Stimulated activated CD4-positive, alpha-beta T cell treated with anti-CD3 and anti-CD28 coated beads, Interleukin-4, amount 100 ng/mL, for 24 hours (primary cell): ENCODE data around the gene ARHGAP15.

Experiments
- DNase-seq: peaks from one replicate; pipeline ENCODE4 v3.0.0-alpha.2; 2020

The ARHGAP15 gene

DNA sequence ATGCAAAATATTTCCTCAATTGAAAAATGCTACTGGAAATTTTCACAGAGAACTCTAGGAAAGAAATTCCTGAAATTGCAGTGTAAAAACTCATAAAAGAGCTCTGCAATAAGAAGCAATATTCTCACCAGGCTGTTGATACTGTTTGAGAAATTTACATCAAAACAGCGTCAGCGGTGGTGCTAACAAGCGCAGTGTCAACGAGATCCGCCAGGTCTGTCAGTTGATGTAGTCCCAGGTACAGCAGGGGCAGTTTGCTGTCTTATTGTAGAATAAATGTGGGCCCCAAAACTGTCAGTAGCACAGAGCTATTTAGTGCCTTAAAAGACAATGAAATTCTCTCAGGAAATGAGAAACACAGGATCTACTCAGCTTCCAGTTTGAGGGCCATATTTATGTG lies 611.2 kb downstream of the ARHGAP15 start:
- DNase-seq, result no peak

DNA sequence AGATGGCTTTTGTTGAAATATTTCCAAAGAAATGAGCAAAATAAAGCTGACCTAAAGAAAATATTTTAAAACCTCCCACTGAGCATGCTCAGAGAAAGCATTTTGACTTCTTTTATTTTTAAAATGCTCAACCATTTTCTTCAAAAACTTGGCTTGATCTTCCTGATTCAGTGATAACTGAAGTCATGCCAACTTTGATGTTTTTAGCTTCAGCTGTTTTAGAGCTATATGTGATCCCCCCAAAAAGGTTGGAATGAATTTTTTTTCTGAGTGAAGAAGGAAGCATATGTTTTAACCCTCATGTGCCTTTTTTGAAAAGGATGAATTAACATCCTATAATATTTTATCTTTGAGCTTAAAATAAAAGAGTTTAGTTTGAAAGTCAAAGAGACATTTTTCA lies 612.0 kb downstream of the ARHGAP15 start:
- no peak for DNase-seq

DNA sequence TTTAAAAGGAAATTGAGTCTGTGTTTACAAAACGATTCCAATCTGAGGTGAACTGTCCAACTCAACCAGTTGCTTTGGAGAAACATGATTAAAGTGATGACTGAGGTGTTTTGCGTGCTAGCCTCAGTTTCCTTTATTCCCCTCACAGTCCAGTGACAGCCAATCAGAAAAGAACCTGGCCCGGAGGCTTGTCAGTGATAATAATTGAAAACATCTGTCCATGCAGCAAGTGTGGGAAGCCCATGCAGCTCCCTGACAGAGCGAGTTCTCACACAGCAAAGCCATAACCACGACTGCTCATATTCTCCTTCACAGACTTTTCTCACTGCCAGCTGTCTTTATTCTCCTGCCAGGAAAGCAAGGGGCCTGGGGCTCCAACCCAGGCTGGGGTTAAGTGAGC lies 613.4 kb downstream of the ARHGAP15 start:
- DNase-seq, result no peak

DNA sequence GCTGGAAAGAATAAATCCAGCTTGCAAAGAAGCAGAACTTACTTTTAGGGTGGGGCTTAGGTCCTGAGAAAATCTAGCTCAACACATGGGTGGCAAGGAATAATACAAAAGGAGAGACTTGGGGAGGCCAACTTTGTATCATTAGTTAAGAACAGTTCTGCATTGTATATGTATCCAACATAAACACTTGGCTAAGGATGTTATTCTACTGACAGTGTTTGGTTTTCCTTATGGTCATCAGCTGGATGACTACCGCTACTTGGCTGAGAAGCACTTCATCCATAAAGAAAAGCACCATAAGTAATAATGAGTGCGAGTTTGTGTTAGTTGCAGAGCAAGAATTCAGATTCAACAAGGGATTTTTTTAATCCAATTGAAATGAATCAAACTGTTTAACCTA lies 614.9 kb downstream of the ARHGAP15 start:
- no peak for DNase-seq

DNA sequence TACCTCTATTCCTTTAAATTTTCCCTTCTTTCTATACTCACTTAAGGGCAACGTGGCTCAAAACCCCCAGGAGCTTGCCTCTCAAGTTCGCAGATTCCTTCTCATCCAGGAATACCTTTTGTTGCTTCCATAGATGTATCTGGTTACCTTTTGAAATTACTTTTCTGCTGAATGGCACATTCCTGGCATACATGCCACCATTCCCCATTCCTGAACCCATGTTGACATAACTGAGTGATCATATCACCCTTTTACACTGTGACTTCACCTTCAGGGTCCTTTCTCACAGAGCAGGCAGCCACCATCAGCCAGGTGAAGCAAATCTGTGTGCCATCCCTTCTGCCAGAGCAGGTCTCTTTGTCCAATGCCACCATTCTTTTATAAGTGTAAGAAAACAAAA lies 615.8 kb downstream of the ARHGAP15 start:
- DNase-seq, result no peak

DNA sequence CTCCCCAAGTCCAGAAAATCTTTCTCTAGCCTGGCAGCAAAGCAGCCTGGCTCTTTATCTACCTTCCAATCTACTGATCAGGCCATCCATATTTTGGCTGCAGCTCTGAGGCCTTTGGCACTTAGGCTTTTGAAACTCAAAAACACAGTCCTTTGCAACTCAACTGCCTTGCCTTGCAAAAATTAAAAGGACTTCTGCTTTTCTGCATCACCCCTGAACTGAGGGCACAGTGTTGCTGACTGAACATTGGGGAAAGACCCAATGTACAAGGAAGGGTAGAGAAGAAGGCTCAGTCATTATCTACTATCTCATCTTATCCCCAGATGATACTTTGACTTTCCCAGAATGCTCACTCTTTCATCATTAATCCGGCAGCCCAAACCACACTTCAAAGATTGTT lies 625.5 kb downstream of the ARHGAP15 start:
- DNase-seq, result no peak

DNA sequence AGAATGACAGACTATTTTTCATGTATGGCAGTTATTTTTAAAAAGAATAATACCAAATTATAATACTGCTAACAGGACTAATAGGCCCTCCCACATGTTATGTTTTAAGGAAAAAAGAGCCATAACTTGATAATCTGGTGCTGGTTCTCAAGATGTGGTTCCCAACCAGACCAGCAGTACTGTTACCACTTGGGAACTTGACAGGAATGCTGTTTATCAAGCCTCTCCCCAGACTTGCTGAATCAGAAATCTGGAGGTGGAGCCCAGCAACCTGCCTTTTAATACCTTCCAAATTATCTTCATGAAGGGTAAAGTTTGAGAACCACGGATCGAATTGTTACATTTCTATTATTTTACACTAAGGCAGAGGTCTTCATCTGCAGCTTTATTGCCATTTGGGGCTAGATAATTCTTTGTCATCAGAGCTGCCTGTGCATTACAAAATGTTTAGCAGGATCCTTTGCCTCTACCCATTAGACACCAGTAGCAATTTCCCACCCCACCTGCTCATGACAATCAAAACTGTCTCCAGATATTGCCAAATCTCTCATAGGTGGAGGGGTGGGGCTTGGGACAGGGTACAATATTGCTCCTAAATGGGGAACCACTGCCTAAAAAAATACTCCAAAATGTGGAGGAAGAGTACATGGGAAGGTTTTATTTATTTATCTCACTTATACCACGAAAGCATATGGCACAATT lies 629.6 kb downstream of the ARHGAP15 start:
- DNase-seq, result no peak

DNA sequence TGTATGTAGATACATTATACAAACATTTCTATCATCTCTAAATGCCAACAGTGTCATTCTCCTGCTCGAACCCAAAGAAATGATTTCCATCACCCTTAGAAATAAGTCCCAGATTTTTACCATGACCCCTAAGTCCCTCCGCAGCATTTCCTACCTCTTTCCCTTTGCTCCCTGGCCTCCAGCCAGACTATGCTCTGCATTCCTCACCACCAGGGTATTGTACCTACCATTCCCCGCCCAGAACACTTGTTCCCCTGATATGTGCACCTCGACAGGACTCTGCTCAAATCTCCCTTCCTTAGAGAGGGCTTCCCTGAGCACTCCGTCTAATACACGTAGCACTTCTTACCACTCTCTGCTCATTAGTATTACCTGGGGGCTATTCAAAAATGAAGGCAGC lies 630.2 kb downstream of the ARHGAP15 start:
- DNase-seq, result no peak

DNA sequence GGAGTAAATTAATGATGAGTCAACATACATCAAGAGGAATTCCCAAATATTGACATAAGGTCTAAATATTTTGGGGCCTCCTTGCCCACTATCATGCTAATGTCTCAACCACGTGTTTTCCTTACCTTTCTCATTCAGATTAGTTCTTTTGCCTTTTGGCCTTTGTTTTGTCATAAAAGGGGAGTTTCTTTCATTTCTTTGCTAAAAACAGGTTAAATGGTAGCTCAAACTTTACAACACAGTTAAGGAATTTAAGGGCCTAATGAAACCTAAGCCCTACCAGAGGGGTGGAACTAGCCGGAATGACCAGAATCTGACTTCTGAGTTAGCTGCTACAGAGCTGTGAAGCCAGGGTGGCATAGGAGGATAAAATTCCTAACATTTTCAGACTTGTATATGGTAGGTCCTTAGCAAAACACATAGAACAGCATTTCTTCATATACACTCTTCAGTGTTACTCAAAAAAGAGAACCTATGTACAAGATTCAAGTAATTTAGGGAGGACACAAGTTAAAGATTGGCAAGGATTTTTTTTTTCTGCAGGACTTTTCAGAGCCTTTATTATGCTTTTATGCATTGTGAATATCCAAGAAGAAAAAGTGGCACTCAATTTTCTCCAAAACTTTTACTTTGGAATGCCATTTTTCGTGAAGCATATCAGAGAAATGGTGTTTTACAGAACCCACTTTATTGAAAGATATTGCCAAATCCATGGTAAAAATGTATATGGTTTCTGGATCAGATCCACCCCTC lies 633.1 kb downstream of the ARHGAP15 start:
- no peak for DNase-seq

DNA sequence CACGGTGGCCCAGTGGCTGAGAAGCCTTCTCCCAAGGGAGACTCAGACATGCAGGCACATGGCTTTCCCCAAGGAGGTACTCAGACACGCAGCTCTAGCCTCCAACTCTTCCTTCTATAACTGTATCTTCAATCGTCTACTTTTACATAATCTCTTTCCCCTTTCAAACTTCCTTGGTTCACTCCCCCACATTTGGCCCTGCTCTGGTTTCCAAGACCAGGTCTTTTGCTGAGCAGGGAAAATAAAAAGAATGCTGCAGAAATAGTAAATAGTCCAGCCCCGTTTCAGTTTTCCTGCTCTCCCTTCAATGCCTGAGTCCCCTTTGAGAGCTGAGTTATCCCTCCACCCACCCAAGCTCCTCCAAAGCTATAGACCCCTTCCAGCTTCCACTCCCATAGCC lies 635.0 kb downstream of the ARHGAP15 start:
- no peak for DNase-seq

DNA sequence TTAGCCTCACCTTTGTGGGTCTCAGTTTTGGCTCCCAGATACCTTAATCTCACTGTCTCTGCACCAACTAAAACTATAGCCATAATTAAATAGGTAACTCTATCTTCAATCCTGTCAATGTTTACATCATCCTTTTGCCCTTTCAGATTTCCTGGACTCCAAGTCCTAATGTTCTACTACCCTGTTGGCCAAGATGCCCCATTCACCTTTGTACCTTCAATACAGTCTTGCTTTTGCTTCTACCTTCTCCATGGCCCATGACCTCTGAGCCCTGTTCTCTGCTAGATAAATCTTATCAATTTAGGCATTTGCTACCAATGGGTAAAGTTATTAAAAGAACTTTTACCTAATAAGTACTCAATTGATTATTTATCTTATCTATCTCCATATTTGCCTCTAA lies 635.5 kb downstream of the ARHGAP15 start:
- DNase-seq, result no peak

DNA sequence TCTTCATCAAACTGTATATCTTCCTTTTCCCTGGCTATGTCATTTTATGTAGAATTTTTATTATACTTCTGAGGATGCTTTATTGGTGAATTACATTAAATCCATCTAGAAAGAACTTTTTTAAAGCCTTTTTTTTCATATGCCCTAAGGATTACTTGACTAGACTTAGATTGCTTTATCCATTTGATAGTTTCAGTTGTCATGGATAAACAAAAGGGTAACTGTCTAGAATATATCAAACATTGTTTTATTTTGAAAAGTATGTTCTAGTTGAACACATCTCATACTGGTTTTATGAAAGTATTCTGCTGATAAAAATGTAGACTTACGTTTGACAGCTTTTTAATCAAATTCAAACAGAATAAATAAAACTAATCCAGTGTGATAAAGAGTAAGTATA lies 639.8 kb downstream of the ARHGAP15 start:
- no peak for DNase-seq

DNA sequence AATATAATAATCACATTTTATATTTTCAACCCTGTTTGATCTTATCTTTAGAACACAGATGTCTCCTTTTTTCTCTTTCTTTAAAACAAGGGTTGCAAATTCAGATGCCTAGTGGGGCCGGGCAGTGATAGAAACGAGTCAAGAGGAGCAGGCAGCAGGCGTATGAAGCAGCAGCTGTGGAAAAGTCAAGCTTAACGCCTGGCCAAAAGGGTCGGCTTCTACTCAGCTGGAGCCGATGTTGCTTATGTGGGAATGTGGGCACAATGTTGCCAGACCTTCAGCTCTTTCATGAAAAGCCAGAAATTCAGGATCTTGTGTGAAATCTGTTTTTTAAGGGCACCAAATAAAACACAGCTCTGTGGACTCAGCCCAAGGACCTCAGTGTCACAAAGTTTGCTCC lies 642.7 kb downstream of the ARHGAP15 start:
- no peak for DNase-seq

DNA sequence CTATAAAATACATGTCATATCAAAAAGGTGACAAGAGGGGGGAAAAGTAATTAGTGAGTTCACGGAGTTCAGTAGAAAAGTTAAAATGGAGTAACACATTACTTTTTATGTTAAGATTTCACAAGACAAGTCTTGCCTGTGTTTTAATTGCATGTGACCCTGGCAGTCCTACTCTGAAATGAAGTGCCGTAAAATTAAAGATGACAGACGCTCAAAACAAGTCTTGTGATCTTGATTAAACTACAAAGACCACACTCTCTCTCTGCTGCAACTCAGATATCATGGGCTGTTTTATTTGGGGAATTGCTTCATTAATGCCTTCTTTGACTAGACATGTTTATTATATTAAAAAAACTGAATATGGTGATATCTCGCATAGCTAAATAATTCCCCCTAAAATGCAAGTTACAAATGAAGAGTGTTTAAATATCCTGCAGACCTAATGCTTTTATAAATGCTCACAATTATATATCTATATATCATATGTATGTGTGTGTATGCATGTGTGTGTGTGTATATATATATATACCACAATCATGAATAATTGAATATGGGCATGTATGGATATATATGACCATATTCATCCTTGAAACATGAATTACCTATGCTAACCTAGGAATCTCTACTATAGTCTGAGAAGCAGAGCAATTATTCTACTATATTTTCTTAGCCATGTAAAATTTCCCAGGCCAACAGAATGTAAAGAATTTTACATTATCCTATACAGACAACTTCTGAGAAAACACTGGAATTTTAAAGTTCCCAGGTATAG lies 647.5 kb downstream of the ARHGAP15 start:
- DNase-seq, result no peak

DNA sequence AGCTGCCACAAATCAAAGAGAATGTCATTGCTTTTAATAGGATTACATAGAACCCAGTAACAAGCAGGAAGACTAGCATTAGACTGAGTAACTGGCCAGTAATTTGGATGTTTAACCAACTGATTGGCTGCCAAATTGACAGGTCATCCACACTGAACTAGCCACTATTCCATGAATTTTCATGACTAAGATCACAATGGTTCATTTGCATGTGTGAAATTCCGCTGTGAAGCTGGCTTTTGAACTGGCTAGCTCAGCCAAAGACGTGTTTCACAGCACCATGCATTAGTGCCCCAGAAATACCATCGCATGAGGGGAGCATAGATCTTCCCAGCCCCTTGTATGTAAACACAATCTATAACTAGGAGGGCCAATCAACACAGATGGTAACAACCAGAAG lies 649.8 kb downstream of the ARHGAP15 start:
- no peak for DNase-seq

DNA sequence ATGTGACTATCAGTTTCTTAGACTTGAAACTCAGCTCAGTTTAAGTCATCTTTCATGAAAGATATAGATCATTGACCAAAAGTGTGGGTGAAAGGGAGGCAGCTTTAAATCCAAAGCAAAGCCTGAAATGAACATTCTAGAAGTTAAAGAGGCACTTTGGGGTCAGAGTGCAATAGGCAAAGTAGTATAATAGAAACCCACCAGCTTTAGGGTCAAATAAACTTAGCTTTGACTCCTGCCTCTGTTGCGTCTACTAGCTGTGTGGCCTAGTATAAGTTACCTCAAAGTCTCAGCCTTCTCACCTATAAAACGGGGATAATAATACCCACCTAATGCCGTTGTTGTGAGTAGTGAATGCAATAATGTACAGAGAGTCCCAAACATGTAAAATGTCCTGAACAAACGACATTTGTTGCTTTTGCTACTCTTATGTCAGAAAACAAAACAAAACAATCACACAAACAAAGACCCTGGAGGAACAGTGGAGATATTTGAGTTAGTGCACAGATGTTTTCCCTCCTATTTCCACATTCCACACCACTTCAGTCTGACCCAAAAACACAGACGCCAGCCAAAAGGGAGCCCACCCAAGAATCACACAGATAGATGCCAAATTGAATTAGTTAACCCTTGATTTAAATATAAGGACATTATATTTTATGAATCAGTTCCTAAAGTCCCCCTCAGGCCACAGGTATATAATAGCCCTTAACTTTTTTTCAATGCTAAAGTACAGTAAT lies 657.0 kb downstream of the ARHGAP15 start:
- DNase-seq, result no peak

DNA sequence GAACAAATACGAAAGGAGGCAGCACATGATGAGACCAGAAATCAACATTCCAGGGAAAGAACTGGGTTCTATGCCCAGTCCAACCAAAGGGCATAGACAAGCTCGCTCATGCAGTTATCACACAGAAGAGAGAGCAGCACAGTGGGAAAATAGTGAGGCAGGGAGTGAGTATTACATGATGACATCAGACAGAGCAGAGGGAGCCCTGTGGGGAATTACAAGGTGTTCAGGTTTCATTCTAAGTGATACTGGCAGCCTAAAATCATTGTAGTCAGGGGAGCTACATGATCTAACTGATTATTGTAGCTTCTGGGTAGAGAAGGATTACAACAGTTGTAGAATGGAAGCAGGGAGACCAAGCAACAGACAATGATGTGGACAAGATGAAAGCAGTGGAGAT lies 658.5 kb downstream of the ARHGAP15 start:
- no peak for DNase-seq

DNA sequence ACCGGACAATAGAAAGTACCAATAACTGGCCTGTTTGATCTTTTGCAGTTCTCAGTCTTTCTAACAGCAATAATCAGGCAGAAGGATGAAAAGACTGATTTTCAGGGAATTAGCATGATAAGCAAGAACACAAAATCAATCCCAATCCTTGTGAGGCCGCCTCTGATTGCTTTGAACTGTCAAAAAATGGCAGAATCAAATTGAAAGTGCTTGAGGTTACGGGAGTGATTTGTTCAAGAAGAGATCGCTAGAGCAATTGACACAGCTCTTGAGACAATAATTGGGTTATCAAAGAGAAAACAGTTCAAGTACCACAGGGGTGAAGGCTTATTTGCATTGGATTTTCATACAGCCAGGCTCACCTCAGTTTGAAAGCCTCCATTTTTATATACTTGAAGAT lies 663.4 kb downstream of the ARHGAP15 start:
- DNase-seq, result no peak

DNA sequence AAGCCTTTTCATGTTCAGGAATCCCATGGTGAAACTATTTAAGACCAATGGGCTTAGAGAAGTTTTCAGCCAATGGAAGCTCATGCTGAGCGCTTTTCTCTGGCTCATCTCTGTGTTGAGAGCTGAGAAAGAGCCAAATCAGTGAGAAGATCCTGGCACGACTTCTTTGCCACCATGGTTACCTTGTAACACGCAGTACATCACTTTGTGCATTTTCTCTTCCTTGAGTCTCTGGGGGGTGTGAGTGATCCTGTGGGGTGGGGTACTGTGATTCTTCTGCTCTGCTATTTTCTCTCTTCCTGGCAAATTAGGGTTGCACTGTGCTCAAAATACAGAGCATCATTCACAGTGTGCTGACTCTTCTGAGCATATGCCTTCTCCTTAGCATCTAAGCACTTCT lies 664.2 kb downstream of the ARHGAP15 start:
- DNase-seq, result no peak

DNA sequence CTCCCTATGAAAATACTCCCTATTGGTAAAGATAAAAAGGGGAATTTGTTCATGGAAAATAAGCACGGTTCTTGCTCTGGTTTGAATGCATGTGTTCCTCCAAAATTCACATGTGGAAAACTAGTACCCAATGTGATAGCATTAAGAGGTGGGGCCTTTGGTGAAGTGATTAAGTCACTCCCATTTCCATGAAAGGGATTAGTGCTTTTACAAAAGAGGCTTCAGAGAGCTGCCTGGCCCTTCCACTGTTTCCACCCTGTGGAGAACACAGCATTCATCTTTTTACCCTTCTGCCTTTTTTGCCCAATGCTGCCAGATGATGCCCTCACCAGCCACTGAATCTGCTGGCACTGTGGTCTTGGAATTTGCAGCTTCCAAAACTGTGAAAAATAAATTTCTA lies 666.8 kb downstream of the ARHGAP15 start:
- DNase-seq, result no peak

DNA sequence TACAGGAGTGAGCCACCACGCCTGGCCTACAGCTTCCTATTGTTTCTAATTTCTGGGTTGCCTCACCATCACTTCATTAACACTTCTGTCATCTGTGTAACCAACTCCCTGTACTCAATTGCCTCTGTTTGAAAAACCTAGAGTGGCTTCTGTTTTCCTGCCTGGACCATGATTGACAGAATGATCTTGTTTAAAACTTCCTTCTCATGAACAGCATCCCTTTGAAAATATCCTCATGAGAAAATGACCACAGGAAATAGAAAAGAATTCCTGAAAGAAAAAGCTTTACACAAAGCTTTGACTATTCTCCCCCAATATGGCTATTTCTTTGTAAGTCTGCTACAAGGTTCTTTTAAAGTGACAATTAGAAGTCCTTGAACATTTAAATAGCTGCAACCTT lies 672.3 kb downstream of the ARHGAP15 start:
- DNase-seq, result no peak

DNA sequence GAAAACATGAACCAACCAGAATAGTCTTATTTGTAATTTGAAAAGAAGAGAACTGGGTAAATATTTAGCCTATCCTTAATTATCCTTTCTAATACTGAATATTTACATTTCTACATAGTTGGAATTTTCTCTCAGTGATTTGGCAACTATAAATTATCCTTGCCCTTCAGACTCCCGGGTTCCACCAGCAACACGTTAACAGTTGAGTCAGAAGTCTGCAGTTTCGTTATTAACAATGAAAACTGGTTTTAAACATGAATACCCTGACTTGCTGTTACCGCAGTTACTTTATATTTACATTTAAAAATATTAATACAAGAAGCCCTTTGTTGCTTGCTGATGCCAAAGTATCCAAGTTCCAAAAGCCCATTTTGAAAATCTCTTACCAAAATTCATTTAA lies 673.0 kb downstream of the ARHGAP15 start:
- no peak for DNase-seq
